NCI-H2171 treated with DMSO at 0.1 percent for 48 hours (cell line): ENCODE measurements around the gene KRT1.

Source experiments
- DNase-seq: peaks from one replicate; lab custom pipeline; 2025; lab: John Stamatoyannopoulos, UW

Gene KRT1

DNA sequence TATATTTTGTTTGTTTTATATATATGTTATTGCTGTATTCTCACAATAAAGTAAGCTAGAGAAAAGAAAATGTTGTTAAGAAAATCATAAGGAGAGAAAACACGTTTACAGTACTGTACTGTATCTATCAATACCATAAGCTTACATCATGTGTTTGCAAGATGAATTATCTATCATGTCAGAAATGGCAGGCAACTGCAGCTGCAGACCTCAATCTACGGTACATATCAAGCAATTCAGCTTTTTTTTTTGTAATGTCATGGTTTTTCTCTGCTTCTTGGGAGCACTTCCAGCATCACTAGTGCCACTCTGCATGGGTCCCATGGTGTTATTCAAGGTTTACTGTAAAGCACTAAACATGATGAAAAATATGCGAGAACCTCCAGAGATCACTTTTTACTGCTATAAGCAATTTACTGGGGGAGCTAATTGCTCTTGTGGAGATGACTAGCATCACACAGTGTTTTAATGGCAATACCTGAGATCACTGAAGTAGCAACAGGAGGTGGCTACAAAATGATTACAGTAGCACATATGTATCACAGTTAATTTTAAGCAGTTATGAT lies 19.2 kb downstream of the KRT1 start:
- no peak for DNase-seq

DNA sequence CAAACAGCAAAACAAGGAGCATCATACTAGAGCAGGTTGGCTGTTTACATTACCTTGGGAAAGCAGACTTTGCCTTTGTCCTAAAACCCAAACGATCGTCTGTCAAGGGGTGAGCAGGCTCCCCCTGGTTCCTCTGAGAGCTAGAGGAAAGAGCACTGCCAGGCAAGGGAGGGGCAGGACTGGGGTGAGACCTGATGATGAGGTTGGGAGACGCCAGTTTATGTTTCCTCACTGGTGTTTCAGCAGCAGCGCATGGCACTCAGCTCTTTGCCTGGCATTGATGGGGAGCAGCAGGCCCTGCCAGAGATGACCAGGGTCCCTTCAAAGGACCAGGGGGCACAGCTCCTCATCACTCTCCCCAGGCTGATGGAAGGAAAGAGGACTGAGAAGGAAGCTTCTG lies 20.3 kb downstream of the KRT1 start:
- no peak for DNase-seq

DNA sequence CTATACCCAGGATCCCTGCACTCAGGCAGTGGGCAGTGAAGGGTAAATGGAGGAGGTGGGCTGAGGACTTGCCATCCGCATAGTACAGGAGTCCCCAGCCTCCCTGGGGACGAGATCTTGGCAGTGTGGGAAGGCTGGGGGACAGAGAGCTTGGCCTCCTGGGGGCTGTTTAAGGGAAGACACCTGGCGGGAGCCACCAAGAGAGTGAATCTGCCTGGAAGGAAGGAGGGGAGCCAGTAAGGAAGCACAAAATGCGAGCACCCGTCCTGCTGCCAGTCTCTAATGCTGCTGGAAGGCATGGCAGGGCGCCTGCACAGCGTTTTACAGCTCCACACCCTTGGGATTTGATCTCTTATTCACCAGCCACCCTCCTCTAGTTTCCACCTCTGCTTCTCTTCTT lies 20.8 kb downstream of the KRT1 start:
- peak; percentile 51 for DNase-seq

DNA sequence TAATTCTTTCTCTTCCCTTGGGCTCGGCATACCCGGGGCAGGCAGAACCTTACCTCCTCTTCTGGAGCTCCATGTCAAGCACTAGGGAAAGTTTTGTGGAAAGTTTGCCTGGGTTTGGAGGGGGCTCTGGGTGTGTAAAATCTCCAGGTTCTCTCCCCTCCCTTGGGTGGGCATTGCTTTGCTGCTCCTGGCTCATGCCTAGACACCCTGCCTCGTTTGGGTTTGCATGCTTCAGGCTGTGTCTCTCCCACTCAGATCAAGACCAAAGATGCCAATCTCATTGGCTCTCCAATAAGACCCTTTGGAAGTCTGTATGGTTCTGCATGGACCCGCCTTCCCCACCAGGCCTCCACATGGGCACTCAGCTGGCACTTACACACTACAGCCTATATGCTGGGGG lies 22.0 kb downstream of the KRT1 start:
- no peak for DNase-seq

DNA sequence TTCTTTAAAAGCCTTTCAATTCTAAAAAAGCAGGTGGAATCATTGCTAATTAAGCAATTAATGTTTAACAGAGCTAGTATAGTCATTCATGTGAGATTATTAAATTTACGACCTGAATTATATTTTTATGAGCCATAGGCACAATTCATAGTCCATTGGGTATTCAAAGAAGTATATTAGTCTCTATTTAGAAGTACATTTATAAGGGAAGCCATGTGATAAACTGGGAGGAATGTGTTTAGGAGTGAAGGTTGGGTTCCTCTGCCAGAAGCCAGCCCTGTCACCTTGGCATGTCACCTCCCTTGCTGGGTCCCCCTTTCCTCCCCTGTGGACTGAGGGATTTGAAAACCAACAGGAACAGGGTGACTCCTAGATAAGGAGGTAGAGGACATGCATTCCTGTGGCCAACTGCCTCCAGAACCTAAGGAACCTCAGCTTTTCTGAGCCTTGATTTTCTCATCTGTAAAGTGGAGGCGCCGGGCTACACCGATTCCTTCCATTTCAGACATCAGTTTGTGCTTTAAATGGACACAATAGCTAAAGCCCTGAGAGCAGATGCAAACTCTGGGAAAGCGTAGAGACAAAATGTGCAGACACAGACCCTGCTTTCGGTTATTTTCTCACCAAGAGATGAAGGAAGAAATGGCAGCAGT lies 22.8 kb downstream of the KRT1 start:
- no peak for DNase-seq

GRCh38 chr12:52656616-52657015 lies 23.6 kb downstream of the KRT1 start:
- DNase-seq: peak; percentile 44

DNA sequence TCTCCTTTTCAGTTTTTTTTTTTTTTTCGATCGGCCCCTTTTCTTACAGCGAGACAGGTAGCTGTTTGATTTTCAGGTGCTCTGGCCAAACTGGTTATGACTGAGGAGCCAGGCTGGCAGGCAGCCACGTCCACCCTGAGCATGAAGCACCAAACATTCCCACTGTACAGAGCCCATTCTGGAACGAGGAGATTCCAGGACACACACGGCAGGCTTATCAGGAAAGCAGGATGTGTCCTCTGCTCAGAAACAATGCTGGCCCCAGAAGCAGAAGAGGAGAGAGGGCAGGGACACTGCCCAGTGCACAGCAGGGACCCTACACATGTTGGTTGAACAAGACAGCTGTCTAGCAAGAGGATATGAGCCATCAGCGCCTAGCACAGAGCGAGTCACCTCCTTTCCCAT lies 24.5 kb downstream of the KRT1 start:
- no peak for DNase-seq

DNA sequence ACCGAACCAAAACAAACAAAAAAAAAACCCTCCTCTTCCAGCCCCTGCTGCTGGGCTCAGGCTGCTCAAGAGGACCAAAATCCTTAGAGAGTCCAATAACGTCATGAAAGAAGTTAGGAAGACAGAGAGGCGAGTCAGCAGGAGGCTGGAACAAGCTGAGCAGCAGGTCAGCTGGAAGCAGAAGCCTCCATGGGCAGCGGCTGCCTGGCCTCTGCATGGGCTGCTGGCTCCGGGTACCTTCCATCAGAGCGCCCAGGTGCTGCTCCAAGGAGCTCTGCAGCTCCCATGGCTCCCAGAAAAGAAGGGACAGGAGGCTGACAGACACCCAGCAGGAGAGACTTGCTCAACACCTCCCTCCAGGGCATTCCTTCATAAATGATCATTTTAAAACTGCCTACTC lies 25.0 kb downstream of the KRT1 start:
- DNase-seq: no peak

- no peak for DNase-seq
Observed at GRCh38 chr12:52651726-52652261, 28.4 kb downstream of the KRT1 start, which contains the start of gene KRT2. Gene KRT2 (minus strand): TSS chr12:52652211. CDS start chr12:52652142, 69 bp downstream.

DNA sequence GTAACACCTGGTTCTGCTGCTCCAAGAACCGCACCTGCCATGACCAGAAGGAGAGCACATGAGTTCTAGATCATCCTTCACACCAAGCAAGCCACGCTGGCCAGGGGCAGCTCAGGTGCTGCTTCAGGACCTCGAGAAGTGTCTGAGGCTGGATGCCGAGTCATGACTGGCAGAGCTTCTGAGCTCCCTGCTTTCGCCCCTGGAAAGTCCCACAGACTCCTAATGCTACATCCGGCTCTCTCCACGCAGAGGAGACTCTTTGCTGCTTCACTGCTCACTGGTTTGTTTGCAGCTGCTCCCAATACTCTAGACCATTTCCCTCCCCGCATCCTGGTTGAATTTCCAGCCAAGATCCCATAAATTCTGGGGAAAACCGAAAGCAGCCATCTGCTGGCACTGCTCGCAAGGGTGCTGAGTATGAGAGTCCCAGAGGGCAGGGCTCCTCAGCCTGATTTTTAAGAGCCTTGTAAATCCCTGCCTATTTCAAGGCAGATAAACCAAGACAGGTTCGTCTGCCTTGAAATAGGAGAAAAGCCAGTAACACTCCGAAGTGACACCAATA lies 29.6 kb downstream of the KRT1 start:
- peak; percentile 86 for DNase-seq

DNA sequence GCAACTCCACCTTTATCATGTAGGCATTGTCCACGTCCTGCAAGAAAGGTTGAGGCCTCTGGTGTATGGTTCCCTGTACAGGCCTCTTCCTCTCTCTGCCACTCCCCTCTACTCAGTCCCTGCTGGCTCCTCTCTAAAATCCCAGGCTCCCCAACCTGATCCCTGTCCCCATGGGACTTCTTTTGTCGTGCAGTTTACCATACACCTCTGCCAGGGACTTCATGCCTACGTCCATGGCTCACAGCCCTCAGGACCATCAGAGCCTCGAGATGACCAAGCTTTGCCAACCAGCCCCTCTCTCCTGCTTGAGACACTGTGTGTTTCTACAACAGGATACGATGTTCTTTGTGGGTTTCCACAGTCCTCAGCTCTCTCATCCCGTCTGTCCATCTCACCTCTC lies 31.1 kb downstream of the KRT1 start:
- no peak for DNase-seq

GRCh38 chr12:52648012-52648550 lies 32.1 kb downstream of the KRT1 start:
- DNase-seq: no peak

DNA sequence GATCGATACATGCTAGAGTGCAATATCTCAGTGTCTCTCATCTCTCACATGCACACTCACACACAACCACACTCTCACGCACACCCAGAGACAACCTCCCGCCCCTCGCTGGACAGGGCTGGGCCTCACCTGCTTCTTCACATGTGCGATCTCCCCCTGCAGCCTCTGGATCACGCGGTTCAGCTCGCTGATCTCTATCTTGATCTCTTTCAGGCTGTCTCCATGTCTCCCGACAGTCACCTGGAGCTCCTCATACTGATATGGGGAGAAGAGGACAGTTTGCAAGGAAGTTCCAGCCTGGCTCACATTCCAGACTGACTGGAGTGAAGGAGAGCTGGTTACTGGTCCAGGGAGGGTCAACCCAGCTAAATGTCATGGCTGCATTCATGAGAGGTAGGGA lies 32.6 kb downstream of the KRT1 start:
- DNase-seq: no peak

- DNase-seq: no peak
Observed at GRCh38 chr12:52646613-52647012, 33.6 kb downstream of the KRT1 start.

DNA sequence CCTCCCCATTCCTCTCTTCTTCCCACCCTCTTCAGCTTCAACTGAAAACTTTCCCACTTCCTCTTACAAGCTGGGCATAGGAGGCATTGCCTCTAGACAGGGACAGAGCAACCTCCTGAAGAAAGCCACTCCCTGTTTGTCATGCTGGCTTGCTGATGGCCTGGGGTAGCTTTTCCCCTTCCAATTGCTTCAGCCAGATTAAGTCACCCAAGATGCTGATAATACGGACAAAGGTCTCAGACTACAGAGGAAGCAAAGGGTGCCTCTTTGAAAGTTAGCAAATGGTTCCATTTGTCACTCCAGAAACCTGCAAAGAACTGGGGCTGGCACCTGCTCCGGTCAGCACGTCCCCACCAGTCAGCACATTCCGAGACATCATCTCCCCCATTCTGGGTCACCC lies 34.2 kb downstream of the KRT1 start:
- no peak for DNase-seq

DNA sequence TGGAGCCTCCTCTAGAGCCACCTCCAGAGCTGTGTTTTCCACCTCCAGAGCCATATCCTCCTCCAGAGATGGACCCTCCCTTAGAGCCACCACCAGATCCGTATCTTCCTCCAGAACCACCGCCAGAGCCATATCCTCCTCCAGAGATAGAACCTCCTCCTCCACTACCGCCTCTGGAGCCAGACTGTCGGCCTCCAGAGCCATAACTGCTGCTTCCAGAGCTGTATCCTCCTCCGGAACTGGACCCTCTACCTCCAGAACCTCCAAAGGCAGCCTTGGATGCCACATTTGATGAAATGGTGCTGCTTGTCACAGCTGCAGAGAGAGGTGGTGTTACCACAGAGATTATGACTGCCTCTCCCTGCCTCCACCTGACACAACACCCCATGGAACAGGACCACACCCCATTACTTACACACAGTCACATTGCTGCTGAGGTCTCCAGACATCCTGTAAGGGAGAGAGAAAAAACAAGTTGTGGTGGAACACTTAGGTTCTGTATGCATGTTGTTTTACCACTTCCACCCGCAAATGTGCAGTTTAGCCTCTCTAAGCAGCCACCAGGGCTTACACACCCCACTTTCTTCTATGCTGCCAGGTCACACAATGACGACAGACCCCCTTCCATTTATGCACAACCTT lies 35.0 kb downstream of the KRT1 start:
- no peak for DNase-seq

DNA sequence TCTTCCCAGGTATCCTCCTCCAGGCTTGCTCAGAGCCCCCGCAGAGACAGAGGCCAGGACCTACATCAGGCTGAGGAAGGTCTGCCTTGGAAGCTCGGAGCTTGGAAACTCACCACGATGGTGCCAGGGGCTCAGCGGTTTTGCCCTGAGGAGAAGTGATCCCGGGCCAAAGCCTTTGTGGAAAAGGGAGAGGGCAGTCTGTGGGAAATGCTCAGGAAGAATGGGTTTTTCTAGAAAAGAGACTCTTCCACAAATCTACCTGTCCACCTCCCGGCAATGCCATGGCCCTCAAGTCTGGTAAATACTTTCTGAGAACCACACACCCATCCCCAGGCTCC lies 36.2 kb downstream of the KRT1 start:
- no peak for DNase-seq

- DNase-seq: no peak
Observed at GRCh38 chr12:52643233-52644077, 36.8 kb downstream of the KRT1 start.

GRCh38 chr12:52641468-52641867 lies 38.7 kb downstream of the KRT1 start:
- no peak for DNase-seq

DNA sequence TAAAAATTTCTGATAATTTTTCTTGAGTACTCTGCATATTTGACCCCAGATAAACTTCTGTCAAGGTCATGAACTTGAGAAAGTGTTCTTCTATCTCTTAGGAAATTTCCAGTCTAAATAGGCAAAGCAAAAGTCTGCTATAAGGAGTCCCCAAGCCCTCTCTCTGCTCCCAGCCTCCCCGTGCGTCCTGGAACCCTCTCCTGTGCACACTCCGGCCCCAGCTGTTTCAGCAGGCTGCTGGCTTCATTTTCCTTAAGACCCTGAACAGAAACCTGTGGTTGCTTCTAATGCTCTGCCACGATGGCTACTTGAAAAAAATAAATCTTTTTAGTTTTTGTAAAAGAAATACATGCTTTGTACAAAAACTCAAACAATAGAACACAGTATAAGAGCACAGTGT lies 42.9 kb downstream of the KRT1 start:
- DNase-seq: no peak

DNA sequence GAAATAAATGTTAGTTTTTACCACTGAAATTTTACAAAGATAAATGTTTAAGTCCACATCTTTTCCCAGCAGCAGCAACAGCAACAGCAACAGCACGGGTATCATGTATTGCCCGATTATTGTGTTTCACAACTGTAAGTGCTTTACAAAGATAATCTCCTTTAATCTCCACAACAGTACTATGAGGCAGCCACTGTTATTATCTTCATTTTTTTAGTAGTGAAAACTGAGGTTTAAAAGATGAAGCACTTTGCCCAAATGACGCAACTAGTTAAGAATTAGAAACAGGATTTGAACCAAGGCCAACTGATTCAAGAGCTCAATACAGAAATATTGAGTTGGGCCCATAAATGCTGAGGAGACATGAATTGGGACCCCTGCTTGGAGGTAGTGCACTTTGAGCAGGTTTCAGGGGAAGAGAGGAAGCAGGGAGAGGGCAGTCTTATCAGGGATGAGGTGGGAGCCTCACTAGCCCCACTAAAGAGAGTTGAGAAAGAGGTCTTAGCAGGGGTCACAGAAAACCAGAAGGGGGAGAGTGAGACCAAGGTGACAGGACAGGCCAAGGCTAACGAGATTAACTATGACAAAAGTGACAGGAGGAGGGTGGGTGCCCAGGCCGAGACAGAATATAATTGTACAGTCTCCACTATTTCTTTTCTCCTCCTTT lies 43.5 kb downstream of the KRT1 start:
- DNase-seq: no peak
